ENCODE results near the gene AFG1L. TPM values are rescaled to one million over a fixed set of nuclear protein-coding genes. Genes with fewer than 3 reads are reported as not detected.
A peak's percentile ranks its signal among the peaks of the same experiment; 100 is the strongest.
"Not testable (repeated sequence)": the region's sequence is repeated elsewhere in the genome, so short reads cannot be mapped to it uniquely, and the experiment has no call there.

AFG1L gene
- polyA plus RNA-seq, 12 donors: 4.0 to 11.5 (median 5.7) TPM; not detected in 1

DNA sequence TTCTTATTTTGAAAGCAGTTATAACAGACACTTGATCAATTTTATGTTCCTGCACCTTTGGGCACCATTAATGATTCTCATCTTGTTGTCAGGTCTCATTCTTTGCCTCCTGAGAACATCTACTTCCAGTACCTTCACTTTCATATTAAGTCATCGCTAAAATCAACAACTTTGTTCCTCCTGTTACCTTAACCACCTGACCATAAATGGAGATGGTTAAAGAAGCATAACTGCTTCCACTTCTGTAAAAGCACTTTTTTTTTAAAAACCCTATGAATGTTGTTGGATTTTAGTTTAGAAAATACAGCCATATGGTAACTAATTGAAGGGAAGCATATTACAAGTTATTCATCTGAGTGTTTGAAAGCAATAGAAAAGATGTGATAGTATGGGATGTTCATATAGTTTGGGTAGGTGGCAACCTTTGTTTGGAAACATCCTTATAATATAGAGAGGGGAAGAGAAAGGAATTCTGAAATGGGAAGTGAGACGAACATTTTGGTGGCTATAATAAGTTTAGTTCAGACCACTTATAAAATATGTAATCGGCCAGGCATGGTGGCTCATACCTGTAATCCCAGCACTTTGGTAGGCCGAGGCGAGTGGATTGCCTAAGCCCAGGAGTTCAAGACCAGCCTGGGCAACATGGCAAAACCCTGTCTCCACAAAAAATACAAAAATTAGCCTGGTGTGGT, 53.9 kb downstream of the AFG1L start:
- DNase-seq: no peak

DNA sequence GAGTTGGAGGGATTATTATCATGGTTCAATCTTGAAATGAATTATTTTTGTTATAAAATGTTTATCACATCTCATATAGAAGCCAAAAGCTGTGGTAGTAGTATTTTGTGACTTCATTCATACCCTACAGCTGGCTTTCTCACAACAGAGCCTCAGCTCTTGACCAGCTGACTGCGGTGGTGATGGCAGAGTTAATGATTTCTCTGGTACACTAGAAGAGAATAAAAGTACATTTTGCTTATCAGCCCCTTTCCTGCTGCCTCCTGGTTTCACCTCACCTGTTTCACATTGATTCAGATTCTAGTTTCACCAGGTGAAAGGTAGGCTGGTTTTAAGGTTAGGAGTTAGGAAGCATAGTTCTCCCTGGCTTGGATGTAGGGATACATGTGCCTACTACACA, 55.7 kb downstream of the AFG1L start:
- DNase-seq: no peak

DNA sequence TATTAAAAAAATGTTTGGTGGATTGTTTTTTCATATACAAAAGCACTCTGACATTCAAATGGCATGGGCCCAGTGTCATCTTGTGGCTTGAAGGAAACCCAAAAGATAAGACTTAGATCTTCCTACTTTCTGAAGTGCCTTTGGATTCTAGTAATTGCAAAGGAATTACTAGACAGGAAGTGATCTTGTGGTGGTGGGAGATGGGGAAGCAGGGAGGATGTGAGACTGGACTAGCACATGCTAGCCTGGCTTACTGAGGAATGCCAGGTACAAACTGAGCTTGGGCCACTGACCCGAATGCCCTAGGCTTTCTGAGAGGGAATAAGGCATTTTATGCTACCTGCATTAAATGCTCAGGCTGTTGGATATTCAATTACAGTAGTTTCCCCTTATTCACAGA, 59.0 kb downstream of the AFG1L start:
- no peak for DNase-seq

DNA sequence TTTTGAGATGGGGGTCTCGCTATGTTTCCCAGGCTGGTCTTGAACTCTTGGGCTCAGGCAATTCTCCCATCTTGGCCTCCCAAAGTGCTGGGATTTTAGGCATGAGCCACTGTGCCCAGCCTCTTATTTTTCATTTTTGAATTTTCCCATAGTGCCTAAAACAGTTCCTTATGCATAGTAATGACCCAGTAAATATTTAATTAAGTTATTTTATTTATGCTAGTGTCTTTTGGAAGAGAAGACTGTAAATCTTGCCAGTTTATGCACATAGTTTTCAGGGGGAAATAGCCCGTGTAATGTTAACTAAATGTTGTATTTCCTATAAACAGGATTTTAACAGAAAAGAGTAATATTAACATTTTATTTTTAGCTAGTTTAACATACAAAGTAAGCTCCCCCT, 60.3 kb downstream of the AFG1L start:
- no peak for DNase-seq

DNA sequence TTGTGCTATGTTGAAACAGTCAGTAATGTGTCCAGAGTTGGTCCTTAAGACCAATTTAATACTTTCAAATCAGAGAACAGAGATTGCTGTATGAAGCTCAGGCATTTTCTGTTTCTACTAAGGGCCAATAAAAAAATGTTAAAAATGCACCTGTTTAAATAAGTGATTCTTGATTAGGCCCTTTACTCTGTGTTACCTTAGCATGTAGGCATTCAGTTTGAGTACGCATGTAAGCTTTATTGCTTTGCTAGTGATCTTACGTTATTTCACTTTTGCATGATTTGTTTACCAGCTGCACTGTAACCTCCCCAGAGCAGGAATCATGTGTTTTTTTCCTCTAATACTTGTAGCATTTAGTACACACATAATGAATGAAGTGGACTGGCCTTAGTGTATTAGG, 61.0 kb downstream of the AFG1L start:
- no peak for DNase-seq

DNA sequence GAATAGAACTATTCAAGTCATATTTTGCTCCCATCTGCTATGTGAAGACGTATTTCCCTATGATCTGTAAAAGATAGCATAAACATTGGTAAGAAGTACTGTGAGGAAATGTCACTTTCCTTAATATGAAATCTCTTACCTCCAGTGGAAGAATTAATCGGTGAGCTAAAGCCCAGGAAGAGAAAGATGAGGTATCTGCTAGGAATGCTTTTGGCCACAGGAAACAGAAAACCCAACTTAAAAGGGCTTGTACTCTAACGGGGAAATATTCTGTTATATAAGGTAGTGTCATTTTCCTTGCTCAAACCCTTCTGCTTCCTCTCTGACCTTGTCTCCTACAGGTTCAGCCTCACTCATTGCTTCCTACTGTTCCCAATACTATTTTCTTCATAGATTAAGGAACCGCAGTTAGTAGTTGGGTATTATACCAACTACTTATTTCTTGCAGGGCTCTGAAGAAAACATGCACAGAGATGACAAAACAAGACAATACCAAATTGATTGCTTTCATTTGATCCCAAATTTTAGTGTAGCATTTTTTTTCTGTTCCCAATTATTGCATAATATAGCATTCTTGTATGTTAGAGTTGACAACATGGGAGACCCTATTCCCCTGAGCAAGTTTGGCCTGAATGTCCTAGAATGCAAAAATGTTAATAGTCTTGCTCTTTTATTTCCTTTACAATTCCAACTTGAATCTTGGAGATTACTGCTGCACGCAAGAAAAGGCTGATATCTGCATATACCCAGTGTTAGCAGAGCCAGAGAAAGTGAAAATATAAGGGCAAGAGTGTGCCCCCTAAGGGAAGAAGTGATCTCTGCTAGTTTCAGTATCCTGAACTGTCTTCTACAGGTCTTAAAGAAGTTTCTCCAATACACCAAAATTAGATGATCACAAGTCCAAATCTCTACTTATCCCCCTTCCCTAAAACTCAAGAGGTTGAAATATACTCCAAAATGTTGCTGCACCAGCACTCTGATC, 65.3 kb downstream of the AFG1L start:
- no peak for DNase-seq

DNA sequence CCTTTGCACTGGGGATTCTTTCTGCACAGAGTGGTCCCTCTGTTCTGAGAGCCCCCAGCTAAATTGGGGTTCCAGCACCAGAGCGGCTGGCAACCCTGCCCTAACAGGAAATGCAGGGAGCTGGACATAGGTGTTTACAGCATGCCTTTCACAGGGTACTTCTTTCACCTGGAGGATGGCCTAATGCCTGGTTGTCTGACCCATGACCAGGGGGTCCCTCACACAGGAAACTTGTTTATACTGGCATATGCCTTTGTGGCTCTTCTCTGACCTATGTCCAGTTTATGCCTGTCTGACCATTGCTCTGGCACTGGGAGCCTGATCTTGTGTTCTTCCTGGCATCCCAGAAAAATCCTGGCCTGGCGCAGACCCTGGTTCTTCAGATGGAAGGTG, 66.1 kb downstream of the AFG1L start:
- no peak for DNase-seq

DNA sequence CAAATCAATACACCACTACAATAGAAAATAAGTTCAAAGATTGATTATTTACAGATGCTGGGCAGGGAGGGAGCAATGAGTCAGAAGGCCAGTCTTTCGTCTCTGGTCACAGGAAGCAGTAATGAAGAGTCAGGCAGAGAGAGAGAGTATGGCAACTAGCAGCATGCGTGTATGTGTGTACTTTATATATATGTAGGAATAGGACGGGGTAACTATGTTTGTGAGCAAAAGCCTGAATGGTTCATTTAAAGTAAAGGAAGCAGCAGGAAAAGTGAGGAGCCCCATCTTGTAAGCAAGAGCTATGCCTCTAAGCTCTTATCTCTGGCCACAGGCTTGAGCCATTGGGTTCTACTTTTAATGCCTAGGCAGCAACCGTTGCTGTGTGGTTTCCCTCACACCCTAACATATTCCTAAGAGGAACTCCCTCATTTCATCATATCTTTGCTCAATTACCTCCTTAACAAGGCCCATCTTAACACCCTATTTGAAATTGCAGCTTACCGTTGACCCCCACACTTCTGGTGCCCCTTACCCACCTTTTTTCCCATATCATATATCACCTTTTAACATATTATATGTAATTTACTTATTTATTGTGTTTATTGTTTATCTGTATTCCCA, 66.6 kb downstream of the AFG1L start:
- DNase-seq: no peak

DNA sequence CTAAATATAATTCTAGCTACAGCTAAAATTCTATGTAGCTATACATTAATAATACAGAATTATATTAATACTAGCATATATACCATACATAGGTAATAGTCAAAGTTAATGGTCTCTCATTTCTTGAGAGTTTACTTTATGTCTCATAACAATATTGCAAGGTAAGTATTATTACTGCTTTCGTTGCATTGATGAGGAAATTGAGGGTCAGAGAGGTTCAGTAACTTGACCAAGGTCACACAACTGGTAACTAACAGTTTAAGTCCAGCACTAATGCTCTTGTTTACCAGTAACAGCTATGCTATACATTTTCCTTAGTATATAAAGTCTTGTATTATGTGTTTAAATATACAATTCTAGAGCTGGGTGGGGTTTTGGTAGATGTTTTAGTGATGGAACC, 67.6 kb downstream of the AFG1L start:
- no peak for DNase-seq

DNA sequence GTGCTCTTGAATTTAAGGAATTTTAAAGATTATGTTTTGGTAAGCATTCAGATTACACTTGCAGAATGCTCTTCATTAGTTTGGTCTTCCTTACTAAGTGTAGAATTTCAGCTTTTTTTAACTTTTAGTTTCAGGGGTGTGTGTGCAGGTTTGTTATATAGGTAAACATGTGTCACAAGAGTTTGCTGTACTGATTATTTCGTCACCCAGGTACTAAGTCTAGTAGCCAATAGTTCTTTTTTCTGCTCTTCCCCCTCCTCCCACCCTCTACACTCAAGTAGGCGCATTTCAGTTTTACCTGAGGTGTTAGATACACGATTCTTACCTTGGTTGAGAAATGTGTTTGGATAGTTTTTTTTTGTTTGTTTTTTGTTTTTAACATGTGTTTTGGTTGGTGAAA, 68.3 kb downstream of the AFG1L start:
- DNase-seq: no peak

DNA sequence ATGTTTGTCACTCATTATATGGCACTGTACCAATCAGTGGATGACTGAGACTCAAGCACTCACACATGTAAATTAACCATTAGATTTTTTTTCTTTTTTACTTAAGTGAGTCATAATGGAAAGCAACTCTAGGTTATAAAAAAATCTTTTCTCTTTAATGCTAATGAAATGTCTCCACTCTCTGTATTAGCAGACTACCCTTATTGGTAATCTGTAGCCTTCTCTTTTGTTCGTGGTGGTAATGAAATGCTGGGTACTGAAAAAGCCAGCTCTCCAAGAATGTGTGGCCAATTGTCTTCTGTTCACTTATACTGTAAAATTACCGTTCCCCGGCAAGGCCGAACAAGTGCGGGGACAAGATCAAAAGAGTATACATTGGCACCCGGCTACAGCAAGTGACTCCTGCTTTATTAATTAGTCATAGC, 69.0 kb downstream of the AFG1L start:
- DNase-seq: no peak

DNA sequence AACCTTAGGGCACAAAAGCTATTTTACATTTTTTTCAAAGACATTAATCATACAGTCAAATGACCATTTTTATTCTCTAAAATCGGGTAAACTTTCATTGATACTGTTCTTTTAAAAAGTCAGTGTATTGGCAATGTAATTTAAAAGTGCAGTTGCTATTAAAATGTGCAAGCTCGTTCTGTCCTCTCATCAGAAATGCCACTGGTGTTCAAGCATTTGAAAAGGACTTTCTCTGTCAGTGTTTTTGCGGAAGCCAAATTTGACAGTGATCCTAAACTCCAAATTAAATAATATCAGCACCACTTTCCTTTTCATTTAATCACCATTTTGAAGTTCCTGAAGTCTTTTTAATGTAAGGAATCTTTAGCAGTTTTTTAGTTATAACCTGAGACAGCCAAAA, 69.6 kb downstream of the AFG1L start:
- DNase-seq: no peak

DNA sequence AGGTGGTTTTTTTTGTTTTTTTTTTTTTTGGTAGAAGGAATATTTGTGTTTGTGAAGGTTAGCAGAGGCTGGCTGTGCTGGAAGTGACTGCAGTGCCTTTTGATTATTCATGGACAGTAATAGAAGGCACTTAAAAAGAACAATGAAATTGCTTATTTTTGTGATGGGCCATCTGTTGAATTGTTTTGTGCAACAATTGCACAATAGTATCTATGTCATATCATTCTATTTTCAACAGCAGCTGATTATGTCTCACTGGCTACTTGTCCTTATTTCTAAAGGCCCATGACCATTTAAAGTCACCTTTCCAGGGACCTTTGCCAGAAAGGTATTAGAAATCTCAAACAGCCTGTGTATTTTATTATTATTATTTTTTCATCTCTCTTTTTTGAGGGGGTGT, 70.6 kb downstream of the AFG1L start:
- DNase-seq: no peak

DNA sequence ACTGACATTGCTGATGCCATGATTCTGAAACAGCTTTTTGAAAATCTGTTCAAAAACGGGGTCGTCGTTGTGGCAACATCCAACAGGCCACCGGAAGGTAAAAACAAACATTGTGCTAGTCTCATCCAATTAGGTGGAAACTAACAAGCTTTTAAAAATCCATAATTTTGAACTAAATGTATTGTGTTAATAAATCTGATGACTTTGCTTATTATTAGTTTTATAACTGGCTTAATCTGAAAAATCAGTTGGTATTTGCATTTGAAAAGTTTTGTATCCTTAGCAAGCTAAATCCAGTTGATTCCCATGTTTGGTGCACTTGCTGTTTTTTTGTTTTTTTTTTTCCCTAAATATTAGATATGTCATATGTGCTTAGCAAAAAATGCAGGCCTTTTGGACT, 71.4 kb downstream of the AFG1L start:
- no peak for DNase-seq

DNA sequence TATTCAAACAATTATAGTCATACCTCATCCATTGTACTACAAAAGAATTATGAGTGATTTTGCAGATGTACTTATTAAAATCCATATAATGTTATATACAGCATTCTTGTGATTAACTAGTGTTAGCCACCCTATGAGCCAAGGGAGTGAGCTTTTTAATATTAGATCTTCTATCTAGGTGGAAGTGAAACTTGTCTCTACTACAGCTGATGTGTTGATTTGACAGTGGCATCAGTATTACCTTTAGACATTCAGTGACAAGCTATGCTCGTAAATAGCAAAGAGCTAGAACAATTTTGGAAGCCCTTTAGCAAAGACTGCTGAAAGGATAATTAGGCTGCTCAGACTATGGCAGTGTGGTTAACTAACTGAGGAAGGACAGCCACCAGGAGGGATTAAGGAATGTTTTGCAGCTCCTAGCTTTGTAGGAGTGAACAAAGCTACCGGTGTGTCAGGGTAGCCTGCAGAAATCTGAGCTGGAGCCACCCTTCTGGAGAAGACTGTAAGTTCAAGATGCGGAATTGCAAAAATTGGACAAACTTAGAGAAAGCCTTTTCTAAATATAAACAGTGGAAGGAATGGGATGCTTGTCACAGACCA, 73.7 kb downstream of the AFG1L start:
- no peak for DNase-seq

DNA sequence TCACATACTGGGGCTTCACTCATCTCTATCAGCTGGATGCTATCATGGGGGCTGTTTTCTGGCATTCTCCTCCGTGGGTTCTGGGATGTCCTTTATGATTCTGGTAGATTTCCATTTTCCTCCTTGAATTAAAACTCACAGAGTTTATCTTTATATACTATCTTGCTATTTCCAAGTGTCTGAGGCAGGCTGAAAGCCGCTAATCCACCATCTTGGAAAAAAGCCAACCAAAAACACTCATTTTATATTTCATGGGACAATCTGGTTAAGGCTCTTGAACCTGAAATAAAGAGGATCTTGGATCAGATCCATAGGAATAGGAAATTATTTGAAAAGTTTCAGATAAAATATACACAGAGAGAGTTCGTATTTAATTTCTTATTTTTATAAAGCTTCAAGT, 86.0 kb downstream of the AFG1L start:
- DNase-seq: no peak

DNA sequence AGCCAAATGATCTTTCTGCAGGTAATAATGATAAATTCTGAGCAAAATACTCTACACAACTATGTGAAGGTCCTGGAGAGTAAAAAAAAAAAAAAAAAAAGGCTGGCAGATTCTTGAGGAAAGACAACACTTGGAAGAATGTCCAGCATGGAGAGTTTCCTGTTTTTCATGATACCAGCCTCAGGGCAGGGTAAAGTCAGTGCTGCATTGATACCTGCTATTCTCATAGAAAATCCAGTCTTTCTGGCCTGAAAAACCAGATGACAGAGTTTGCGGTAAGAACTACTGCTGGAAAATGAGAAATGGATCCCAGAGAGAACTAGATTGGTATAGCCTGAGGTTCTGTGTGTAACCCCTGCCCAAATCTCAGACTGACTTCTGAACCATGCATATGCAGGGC, 89.1 kb downstream of the AFG1L start:
- DNase-seq: no peak

DNA sequence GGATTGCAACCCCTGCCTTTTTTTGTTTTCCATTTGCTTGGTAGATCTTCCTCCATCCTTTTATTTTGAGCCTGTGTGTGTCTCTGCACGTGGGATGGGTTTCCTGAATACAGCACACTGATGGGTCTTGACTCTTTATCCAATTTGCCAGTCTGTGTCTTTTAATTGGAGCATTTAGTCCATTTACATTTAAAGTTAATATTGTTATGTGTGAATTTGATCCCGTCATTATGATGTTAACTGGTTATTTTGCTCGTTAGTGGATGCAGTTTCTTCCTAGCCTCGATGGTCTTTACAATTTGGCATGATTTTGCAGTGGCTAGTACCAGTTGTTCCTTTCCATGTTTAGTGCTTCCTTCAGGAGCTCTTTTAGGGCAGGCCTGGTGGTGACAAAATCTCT, 94.3 kb downstream of the AFG1L start:
- DNase-seq: not testable (repeated sequence)

DNA sequence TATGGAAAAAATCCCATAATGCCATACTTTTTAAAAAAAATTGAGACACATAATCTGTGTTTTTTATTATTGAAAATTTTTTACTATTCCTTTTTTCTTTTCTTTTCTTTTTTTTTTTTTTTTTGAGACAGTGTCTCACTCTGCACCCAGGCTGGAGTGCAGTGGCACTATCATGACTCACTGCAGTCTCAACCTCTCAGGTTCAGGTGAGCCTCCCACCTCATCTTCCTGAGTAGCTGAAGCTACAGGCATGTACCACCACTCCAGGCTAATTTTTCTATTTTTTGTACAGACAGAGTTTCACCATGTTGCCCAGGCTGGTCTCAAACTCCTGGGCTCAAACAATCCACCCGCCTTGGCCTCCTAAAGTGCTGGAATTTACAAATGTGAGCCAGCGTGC, 100.4 kb downstream of the AFG1L start:
- no peak for DNase-seq

DNA sequence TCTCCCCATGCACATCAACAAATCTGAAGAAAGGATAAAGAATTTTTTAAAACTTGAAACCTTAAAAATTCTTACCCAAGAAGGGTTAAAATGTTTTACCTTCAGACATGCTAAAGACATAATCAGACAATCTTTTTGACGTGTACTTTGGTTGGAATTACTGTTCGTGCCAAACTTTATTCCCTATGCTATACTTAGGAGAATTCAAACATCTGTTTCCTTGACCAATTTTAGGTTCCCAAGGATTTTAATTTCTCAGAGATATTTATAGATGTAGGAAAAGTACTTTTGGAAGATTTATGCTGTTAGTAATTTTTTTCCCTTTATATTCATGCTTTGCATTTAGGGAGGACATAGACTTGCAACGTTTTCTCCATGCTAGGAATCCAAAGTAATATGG, 108.4 kb downstream of the AFG1L start:
- peak; percentile 67 for DNase-seq

DNA sequence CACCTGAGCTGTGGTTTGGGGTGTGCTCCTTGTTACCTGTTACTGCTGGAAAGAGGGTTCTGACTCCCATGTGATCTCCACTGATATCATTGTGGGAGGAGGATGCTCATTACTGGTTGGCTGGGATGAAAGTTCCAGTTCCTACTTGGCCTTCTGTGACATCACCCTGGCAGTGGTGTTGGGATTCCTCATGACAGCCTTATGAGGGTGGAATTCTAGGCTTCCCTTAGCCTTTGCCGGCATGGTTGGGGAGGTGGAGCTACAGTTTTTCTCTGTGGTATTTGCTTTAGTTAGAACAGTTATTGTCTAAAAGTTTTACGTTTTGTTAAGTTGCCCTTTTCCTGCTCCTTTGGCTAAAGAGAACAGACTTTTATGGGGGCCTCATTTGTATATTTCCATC, 112.1 kb downstream of the AFG1L start:
- no peak for DNase-seq

All from muscle of arm (tissue), 12 donors.